ENCODE measurements around the gene COX17.

The COX17 gene

DNA sequence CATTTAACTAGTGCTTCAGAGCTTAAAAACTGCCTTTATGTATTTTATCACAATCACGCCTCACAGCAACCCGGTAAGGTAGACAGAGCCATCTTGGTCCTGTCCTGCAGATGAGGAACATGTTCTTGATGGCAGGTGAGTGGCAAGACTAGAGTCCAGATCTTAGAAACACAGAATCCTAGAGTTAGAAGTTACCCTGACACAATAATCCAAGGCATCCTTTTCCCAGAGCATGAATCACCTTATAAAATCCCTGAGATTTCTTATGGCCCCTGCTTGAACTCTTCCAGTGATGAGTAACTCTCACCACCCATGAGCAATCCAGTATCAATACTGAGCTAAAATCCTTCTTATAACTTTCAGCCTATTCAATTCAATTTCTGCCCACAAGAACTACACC is 33.7 kb downstream of the COX17 start:
- POLR2A ChIA-PET = interaction anchor here (1.7 kb wide), 1 partner anchor 180 kb away, joined by 6 read pairs; the partner anchor contains the start of gene TMEM39A
- CTCF ChIA-PET = interaction anchor here (1.0 kb wide), 1 partner anchor 42 kb away, joined by 3 read pairs; no protein-coding TSS in a partner anchor
- no peak for DNase-seq (ENCODE audit: extremely low spot score)
- TF ChIP-seq TARDBP (IDR thresholded peaks at IDR 0.05) (no peak), SP1 (IDR thresholded peaks at IDR 0.05) (no peak), NFRKB (IDR thresholded peaks at IDR 0.05) (no peak), ARNT (IDR thresholded peaks at IDR 0.05) (no peak), SUZ12 (IDR thresholded peaks at IDR 0.05) (no peak), LEF1 (IDR thresholded peaks at IDR 0.05; ENCODE audit: borderline replicate concordance) (no peak), CTBP1 (IDR thresholded peaks at IDR 0.05; ENCODE audit: borderline replicate concordance) (no peak), HDGF (IDR thresholded peaks at IDR 0.05; ENCODE audit: borderline replicate concordance) (no peak), FOXM1 (IDR thresholded peaks at IDR 0.05; ENCODE audit: borderline replicate concordance) (no peak), ZNF384 (IDR thresholded peaks at IDR 0.05) (no peak), BHLHE40 (IDR thresholded peaks at IDR 0.05; ENCODE audit: borderline replicate concordance) (no peak), FOXA1 (IDR thresholded peaks at IDR 0.05) (no peak)
- TF ChIP-seq, protein P1, sequence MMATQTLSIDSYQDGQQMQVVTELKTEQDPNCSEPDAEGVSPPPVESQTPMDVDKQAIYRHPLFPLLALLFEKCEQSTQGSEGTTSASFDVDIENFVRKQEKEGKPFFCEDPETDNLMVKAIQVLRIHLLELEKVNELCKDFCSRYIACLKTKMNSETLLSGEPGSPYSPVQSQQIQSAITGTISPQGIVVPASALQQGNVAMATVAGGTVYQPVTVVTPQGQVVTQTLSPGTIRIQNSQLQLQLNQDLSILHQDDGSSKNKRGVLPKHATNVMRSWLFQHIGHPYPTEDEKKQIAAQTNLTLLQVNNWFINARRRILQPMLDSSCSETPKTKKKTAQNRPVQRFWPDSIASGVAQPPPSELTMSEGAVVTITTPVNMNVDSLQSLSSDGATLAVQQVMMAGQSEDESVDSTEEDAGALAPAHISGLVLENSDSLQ (IDR thresholded peaks at IDR 0.05) = no peak

DNA sequence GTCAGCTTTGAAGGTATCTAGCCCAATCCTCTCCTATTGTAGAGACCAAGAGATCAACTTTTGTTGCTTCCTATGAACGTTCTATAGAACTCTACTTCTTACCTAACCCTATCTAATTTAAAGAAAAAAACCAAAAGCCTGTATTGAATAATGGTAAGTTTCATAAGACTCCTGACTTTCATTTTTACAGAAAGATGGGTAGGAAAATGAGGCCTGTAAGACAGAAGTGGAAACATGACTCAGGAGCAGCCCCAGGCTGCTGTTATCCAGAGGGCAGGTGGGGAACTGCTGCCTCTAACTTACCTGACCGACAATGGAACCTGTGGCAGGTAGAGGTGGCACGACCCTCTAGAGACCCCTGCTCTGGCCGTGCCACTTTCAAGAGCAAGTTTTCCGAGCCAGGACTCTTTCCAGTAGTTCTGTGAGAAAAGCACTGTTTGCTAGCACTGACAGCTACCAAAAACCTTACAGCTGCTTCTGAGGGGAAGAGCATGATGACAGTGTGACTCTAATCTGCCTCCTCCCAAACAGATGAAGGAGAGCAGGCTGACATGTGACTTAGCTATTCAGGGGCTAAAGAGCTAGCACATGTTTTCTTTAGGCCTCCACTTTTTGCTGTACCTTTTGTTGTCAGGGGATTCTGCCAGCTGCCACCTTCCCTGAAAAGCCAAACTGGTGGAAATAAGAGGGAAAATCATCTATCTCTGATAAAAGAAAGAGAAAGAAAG is 34.3 kb downstream of the COX17 start:
- POLR2A ChIA-PET = interaction anchor here (1.7 kb wide), 1 partner anchor 179 kb away, joined by 6 read pairs; the partner anchor contains the start of gene TMEM39A
- TF ChIP-seq ARNT (IDR thresholded peaks at IDR 0.05) (no peak), CTBP1 (IDR thresholded peaks at IDR 0.05; ENCODE audit: borderline replicate concordance) (no peak), ELF4 (IDR thresholded peaks at IDR 0.05) (no peak), NFRKB (IDR thresholded peaks at IDR 0.05) (no peak), SP1 (IDR thresholded peaks at IDR 0.05) (no peak), HDGF (IDR thresholded peaks at IDR 0.05; ENCODE audit: borderline replicate concordance) (no peak), BHLHE40 (IDR thresholded peaks at IDR 0.05; ENCODE audit: borderline replicate concordance) (no peak), FOXA1 (IDR thresholded peaks at IDR 0.05) (no peak), LEF1 (IDR thresholded peaks at IDR 0.05; ENCODE audit: borderline replicate concordance) (no peak), TARDBP (IDR thresholded peaks at IDR 0.05) (no peak), L3MBTL2 (conservative IDR thresholded peaks at IDR 0.05) (no peak)
- TF ChIP-seq, protein P1 (IDR thresholded peaks at IDR 0.05) = no peak
- CTCF ChIA-PET = interaction anchor here (1.0 kb wide), 1 partner anchor 41 kb away, joined by 3 read pairs; no protein-coding TSS in a partner anchor
- no peak for DNase-seq (ENCODE audit: extremely low spot score)

DNA sequence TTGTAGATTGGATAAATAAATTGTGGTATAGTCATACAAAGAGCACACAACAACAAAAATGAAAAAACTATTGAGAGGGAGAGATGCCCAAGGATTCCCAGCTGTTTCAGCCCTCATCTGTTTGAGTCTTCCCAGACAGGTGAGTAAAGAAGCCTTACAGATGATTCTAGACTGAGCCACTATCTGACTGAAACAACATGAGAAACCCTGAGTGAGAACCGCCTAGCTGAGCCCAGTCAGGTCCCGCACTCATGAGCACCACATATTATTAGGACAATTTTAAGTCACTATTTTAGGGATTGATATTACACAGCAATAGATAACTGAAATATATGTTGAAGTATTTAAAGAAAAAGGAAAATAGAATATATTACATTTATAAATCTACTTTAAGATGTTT is 35.8 kb downstream of the COX17 start:
- no peak for DNase-seq (ENCODE audit: extremely low spot score)
- POLR2A ChIA-PET = no interaction called here
- TF ChIP-seq ZNF384 (IDR thresholded peaks at IDR 0.05) (no peak), ELF4 (IDR thresholded peaks at IDR 0.05) (no peak), BHLHE40 (IDR thresholded peaks at IDR 0.05; ENCODE audit: borderline replicate concordance) (no peak), ARNT (IDR thresholded peaks at IDR 0.05) (no peak), SP1 (IDR thresholded peaks at IDR 0.05) (no peak), SUZ12 (IDR thresholded peaks at IDR 0.05) (no peak), FOXM1 (IDR thresholded peaks at IDR 0.05; ENCODE audit: borderline replicate concordance) (no peak), FOXK2 (IDR thresholded peaks at IDR 0.05) (no peak), FOXA1 (IDR thresholded peaks at IDR 0.05) (no peak), TARDBP (IDR thresholded peaks at IDR 0.05) (no peak), HDGF (IDR thresholded peaks at IDR 0.05; ENCODE audit: borderline replicate concordance) (no peak), NFRKB (IDR thresholded peaks at IDR 0.05) (no peak)
- TF ChIP-seq, protein P1 (IDR thresholded peaks at IDR 0.05) = no peak
- CTCF ChIA-PET = no interaction called here

DNA sequence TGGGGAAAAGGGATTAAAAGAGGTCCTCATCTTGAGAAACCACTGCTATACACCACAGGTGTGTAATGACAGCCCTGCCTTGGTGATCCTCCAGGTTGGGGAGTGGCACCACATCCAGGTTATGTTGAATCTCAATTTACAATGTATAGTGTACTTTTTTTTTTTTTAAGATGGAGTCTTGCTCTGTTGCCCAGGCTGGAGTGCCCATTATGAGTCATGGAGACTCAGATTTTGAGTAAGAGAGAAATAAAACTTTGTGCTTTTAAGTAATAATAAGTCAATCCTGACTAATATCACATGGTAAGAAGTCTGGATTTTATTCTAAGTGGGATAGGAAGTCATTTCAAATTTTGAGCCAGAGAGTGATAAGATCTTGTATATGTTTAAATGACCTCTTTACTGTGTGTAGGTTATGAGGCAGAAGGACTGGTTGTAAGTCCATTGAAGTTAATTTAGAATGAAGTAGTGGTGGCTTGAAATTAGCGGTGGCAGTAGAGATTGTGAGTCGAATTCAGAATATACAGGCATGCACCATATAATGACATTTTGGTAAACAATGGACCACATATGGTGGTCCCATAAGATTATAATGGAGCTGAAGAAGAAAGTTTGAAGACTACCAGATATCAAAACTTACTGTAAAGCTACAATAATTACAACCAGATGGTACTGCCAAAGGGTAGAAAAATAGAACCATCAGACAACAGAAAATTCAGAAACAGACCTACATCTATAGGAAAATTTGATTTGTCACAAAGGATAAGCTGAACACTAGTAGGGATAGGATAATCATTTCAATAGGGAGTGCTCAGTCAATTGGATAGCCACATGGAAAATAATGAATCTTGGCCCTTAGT is 37.5 kb downstream of the COX17 start:
- POLR2A ChIA-PET = no interaction called here

More for the DNA sequence above, 37.5 kb downstream of the COX17 start:
- DNase-seq (ENCODE audit: extremely low spot score) = no peak
- CTCF ChIA-PET = no interaction called here
- TF ChIP-seq FOXA1 (IDR thresholded peaks at IDR 0.05) = no peak
- TF ChIP-seq FOXK2 (IDR thresholded peaks at IDR 0.05) = no peak
- no peak for TF ChIP-seq TARDBP (IDR thresholded peaks at IDR 0.05)
- TF ChIP-seq, protein P1 (IDR thresholded peaks at IDR 0.05) = no peak
- no peak for TF ChIP-seq ELF4 (IDR thresholded peaks at IDR 0.05)
- no peak for TF ChIP-seq HDGF (IDR thresholded peaks at IDR 0.05; ENCODE audit: borderline replicate concordance)
- TF ChIP-seq FOXM1 (IDR thresholded peaks at IDR 0.05; ENCODE audit: borderline replicate concordance) = no peak
- TF ChIP-seq SUZ12 (IDR thresholded peaks at IDR 0.05) = no peak
- no peak for TF ChIP-seq CTBP1 (IDR thresholded peaks at IDR 0.05; ENCODE audit: borderline replicate concordance)
- no peak for TF ChIP-seq SP1 (IDR thresholded peaks at IDR 0.05)
- no peak for TF ChIP-seq NFRKB (IDR thresholded peaks at IDR 0.05)
- no peak for TF ChIP-seq ARNT (IDR thresholded peaks at IDR 0.05)
- TF ChIP-seq ZNF384 (IDR thresholded peaks at IDR 0.05) = no peak

Data from HEK293T (cell line).